GM19035 (cell line): ENCODE measurements around the gene CDPF1.

Experiments used
- ATAC-seq: cut with Tn5 transposase; IDR thresholded peaks from one replicate; pipeline ENCODE4 v1.9.1; 2021; ENCODE audit not compliant: unreplicated experiment

Gene CDPF1, protein sequence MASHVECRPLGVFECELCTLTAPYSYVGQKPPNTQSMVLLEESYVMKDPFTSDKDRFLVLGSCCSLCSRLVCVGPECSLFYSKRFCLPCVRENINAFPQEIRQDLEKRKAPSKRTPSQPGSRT

DNA sequence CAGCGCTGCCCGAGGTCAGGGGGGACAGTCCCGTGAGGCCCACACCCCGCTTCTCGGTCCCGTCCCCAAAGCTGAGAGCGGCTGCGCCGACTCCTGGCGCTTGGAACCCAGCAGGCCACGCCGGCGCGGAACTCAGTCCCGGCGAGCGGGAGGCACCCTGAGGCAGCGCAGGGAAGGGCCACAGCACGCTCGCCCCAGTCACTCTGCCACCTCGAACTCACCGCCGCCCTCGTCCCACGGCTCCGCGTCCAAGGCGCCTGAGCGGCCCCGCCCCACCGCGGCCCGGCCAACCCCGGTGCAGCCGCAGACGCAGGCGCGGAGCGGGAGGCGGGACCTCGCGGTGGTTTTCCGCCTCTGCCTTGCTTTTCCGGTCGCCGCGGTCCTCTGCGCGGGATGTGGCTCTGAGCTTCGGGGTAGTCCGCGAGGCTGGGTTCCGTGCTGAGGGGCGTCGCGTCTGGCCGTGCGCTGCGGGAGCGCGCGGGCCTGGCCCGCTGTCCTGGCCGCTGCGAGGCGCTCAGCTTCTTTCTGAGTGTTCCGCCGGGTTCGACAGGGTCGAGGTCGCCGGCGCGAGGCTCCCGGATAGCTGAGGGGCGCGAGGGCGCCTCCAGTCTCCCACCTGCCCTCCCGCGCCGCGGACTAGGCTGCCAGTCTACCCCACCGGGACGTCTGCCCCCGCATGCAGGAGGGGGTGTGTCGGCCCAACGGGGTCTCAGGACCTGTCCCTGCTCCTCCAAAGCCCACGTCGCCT is at the start of gene CDPF1:
Gene CDPF1 (minus strand): TSS at position 259 of the 748 bp plus-strand sequence. CDS start 2,009 bp downstream, outside the sequence.
- ATAC-seq: peak; percentile 79

DNA sequence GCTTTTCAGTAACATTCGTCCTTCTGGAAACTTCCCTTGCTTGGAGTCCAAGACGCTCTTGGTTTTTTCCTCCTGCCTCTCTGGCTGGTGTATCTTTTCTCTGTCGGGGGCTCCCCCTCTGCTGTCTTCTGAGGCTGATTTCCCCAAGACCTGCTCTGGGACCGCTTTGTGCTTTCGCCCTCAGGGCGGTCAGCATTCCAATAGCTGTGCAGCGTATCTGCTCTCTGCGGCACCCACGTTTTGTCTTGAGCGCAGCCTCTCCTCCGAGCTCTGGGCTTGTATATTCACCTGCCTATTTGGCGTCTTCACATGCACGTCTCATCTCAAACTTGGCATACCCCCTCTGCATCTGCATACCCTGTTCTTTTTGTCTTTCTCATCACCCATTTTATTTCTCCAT is 49.0 kb upstream of the CDPF1 start:
- no peak for ATAC-seq

DNA sequence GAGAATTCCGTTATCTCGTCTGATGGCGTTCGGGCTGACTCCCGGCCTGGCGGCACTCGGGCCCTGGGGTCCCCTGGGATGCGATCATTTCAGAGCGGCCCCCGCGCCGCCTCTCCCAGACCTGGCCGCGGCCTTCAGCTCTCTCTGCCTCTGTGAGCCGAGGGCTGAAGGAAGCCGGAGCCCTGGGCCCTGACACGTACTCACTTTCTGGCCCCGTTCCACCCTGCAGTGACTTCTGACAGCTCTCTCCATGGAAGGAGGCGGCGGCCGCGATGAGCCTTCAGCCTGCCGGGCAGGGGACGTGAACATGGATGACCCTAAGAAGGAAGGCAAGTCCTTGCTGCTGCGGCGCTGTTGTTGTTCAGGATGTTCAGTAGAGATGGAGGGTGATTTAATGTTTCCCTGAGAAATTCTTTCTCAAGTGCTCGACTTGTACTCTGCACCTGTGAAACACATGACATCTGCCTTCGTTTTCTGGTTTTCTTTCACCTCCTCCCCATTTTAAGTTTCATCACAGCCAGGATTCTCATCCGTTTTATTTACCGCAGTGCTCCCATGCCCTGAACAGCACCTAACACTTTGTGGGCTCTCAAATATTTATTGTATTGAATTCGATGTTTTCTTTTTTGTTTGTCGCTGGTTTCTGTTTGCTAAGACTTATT is 47.2 kb upstream of the CDPF1 start:
- ATAC-seq: peak; percentile 28

DNA sequence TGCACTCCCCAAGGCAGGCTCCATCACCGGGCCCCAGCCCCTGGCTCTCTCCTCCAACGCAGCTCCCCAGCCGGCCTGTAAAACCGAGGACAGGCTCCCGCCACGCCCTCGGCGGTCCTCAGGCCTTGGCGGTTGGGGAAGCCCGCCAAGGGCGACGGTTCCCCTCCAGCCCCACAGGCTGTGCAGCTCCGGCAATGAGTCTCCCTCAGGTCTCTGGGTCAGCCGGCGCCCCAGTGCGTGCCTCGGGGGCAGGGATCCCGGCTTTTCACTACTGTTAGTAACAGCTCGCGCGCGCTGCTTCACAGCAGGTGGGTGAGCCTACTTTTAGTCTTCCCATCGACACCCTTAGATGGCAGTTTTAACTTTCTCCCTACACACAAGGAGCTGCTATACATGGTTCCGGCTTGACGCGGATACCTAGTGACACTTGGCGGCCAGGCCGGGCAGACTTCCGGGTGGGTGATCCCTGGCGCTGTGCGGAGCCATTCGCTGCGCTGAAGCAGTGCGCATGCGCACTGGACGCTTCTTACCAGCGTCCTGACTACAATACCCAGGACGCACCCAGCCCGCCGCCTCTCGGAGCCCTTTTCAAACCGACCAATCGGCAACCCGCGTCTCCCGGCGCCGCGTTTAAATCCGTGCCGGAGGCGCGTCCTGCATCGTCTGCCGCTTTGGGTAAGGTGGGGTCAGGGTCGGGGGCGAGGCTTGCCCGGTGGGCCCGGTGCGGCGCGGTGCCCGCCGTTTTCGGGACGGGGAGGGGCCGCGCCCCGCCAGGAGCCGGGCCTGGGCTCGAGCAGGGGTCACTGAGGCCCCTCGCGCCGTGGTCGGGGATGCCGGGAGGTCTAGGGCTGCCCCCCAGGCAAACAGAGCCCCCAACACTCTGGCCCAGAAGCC is 46.4 kb upstream of the CDPF1 start, which contains the start of gene GTSE1:
Gene GTSE1 (plus strand): TSS at position 614 of the 894 bp plus-strand sequence. CDS start 531 bp downstream, outside the sequence.
- peak; percentile 92 for ATAC-seq

DNA sequence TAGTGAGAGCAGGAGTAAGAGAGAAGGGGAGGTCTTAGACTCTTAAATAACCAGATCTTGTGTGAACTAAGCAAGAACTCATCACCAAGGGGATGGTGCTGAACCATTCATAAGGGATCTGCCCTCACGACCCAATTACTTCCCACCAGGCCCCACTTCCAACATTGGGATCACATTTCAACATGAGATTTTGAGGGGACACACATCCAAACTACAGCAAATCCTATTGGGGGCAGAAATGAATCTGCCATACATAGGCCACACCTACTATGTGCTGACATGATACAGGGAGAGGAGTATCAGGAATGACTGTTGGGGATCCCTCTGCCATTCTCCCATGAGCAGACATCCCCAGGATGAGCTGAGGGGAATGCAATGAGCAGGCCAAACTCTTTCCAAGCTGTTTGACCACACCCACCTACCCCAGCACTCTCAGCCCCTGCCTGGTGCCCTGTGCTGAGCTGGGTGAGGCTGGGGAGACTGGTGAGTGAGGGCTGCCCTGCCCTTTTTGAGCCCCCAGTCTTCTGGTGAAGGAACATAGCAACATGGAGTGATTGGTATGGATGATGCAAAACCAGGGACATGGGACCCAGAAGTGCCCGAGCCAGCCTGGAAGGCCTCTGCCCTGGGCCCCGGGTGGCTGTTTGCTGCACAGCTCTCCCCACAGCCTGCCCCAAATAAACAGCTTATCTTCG is 45.3 kb upstream of the CDPF1 start:
- no peak for ATAC-seq

DNA sequence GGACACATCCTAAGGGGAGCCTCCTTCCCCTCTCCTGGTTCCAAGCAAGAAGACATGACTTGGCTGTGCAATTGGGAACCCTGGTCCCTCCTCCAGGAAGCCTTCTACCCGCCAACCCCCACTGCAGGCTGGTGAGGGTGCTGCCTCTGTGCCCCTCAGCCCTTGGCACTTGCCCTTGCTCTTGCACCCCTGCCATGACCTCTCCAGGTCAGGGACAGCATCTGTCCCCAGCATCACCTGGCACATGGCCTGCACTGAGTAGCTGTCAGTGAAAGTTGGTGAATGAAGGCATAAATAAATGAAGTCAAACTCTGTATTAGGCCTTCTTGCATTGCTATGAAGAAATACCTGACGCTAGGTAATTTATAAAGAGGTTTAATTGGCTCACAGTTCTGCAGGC is 44.7 kb upstream of the CDPF1 start:
- ATAC-seq: no peak

DNA sequence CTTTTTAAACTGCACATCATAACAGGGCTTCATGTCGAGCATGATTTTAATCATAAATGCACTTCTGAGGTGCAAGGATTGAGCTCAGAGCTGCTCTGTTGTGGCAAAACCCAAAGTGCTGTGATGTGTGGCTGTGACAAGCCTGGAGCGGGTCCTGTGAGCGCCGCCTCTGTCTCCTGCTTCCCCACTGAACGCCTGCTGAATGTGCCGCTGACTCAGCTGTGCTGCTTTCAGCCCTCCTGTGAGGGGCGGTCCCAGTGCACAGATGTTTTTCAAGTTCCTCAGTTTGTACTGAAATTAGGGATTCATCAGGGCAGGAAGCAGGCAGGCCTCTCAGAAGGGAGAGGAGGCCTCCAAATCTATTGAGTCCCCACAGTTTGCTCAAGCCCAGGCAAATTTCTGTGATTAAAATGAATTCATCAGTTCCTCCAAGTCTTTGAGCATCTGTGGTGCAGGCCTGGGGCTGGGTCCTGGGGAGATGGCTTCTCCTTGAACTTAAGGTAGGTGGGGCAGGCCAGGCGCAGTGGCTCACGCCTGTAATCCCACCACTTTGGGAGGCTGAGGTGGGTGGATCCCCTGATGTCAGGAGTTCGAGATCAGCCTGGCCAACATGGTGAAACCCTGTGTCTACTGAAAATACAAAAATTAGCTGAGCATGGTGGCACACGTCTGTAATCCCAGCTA is 43.6 kb upstream of the CDPF1 start:
- ATAC-seq: no peak

DNA sequence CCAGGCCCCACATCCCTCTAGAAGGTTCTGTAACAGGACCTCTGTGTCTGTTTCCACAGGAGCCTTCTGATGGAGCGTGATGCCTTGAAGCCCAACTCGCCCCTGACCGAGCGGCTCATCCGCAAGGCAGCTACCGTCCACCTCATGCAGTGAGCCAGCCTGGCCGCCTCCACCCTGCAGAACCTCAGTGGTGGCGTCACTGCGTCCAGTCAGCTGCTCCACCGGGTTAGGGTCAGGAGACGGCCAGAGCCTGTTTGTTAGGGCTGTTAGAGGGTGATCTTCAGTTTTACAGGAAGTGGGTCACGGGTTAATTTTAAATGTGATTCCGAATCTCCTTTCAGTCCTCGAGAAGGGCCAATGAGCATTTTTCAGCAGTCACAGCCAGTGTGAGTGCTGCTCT is 42.6 kb upstream of the CDPF1 start:
- no peak for ATAC-seq

DNA sequence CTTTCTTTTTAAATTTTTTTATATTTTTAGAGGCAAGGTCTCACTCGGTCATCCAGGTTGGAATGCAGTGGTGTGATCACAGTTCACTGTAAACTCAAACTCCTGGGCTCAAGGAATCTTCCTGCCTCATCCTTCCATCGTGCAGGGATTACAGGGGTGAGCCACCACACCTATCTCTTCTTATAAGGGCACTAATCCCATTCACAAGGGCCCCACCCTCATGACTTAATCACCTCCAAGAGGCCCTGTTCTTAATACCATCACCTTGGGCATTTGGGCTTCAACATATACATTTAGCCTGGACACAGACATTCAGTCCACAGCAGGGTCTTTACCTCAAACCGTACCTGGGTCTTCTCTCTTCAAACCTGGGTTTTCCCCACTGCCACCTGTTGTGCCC is 42.1 kb upstream of the CDPF1 start:
- ATAC-seq: no peak

DNA sequence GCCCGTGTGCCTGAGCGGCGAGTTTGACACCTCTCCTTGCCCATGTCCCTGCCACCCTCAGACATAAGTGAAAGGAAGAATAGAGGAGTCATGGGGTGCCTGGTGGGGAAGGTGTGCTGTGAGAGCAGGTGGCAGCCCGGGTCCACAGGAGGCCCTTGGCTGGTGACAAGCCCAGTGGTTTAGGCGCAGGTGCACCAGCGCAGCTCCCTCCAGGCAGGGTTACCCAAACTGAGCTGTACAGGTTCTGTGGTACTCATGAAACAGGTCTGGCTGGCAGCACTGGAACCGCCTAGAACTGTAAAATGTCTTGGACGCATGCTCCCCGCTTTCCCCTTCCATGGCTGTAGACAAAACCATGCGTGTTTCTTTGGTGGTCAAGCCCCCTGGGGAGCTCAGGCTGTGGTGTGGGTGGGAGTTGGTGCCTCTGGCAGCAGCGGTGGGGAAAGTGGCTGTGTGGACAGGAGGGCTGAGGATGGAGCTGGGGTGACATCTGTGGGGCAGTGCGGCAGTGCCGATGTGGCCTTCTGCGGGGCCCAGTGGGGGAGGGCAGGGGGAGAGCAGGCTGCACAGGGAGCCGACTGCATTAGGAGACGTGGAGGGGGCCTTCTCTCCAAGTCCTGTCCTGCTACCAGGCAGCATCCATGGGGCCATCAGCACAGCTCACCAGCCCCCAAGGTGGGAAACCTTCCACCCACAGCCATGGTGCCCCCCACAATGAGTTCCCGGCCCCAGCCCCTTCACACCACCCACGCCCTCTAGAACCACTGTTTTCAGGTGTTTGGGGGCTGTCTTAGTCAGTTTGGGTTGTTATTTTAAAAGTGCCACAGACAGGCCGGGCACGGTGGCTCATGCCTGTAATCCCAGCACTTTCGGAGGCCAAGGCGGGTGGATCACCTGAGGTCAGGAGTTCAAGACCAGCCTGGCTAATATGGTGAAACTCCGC is 41.0 kb upstream of the CDPF1 start:
- ATAC-seq: no peak

DNA sequence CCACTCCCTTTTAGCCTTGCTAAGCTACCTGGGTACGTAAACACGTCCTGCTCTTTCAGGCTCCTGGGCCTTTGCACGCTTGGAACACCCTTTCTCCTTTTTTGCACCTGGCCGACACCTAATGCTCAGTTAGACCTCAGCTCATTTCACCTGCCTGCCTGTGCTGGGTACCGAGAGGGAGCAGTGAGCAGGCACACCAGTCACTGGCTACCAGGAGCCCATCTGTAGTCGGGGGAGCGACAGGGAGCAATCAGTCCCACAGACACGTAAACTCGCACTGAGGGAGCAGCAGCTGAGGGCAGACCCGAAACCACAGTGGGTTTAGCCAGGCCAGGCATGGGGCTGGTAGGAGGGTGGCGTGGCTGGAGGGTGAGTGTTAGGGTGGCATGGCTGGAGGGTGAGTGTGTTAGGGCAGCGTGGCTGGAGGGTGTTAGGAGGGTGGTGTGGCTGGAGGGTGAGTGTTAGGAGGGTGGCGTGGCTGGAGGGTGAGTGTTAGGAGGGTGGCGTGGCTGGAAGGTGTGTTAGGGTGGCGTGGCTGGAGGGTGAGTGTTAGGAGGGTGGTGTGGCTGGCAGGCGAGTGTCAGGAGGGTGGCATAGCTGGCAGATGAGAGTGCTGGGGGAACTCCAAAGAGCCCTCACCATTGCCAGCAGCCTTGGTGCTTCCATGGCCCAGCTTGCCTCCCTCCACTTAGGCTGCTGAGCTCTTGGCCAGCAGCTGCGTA is 40.2 kb upstream of the CDPF1 start:
- ATAC-seq: no peak

DNA sequence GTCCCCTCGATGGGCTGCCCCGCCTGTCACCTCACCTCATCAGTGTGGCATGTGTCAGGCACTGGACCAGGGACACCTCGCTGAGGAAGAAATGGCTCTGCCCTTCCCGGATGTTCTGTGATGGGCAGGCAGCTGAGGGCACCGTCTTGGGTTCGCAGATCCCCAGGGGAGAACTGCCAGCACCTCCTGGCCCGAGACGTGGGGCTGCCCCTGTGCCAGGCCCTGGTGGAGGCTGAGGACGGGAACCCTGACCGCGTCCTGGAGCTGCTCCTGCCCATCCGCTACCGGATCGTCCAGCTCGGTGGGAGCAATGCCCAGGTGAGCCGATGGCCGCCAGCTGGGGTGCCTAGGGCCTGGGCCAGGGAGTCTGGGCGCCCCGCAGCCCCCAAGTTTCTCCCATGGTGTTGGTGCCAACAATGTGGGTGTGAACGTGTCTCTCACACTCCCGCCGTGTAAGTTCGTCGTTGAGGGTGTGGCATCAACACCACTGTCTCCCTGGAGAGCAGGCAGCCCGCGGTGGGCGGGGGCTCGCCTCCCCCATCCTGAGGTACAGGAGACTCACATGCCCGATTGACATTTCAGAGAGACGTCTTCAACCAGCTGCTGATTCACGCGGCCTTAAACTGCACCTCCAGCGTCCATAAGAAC is 39.3 kb upstream of the CDPF1 start:
- ATAC-seq: no peak

DNA sequence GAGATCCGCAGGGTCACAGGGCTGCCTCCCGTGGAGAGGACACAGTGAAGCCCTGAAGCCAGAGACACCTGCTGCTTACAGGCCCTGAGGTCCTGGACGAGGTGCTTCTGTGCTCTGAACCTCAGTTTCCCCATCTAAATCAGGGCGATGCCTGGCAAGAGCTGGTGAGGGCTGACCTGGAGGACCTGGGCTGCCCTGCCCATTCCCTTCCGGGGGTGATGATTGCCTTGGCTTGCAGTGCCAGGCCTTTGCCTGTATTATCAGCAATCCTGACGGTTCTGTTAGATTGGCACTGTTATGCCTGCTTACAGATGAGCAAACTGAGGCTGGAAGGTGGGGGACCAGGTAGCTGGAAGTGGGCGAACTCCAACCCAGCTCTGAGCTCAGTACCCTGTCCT is 38.8 kb upstream of the CDPF1 start:
- ATAC-seq: no peak

DNA sequence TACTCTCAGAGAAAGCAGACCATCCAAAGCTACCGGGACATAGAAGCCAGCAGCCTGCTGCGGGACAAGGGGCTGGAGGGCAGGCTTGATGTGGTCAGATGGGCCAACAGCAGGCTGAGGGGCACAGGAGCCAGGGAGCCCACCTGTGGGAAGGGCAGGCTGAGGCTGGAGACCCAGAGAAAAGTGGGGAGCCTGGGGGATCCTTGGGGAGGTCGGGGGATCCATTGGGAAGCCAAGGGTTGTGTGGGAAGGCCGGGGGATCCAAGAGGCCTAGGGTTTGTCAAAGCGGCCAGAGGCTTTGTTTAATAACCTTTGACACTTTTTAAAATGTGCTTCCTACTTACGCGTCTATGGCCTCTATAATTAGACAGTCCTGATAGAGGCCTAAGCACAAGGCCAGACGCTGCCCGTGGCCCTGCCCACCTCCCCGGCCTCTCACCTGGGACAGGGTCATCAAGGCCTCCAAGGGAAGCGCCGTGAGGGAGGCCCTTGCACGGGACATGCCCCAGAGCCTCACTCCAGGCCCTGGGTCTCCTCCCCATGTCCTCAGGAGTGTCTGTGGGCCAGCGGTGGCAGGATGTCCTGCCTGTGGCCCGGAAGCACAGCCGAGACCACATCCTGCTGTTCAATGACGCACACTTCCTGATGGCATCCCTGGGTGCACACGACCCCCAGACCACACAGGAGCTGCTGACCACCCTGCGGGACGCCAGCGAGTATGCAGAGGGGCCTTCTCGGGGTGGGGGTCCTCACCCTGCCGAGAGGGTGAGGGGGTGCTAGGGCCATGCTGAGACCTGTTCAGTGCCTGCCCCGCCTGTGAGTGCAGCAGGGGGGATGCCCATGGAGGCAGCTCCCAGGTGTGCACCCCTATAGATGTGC is 38.0 kb upstream of the CDPF1 start:
- peak; percentile 77 for ATAC-seq

DNA sequence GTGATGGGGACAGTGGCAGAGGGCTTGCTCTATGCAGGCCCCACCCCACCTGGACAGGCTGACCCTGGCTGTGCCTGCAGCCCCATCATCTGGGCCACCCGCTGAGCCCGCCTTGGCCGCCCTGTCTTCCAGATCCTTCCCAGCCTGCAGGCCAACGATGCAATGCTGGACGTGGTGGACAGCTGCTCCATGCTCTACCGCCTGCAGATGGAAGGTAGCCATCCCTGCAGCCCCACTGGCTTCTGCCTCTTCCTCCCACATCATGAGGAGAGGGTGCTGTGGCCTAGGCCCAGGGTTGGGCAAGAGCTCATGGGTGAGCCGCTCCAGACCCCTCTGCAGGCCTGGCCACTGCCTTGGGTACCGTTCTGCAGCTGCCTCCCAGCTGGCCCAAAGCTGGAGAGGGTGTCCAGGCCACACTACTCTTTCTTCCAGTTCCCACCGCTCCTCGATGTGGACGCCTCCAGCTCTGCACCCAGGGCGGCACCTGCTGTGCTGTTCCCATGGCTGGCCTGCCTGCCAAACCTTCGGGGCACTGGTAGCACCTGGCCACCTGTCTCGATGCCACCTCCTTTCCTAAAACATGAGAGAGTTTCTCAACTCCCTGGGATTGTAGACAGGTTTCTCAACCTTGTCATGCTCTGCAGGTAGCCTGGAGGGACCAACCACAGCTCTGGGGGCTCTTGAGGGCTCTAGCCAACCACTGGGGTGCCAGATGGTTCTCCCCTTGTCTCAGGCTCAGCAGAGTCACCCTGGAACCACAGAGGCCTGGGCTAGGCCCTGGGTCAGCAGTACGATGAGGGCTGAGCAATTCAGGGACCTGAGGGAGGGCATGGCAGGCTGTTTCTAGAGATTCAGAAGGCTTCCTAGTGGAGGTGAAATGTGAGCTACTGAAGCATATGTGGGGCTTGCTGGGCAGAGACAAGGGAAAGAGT is 37.1 kb upstream of the CDPF1 start:
- ATAC-seq: no peak

DNA sequence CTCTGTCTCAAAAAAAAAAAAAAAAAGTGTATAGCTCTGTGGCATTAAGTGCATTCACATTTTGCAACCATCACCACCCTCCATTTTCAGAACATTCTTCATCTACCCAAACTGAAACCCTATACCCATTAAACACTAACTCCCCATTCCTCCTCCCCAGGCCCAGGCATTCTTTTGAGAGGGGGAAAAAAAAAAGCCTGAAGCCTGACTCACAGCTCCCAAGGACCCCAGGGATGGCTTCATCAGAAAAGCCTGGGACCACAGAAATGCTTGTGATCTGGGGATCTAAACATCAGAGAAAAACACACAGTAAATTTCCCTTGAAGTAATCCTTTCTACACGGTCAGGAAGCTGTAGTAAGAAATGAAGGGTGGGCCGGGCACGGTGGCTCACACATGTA is 35.9 kb upstream of the CDPF1 start:
- ATAC-seq: no peak
